Mucosa of gallbladder (tissue), 1 donor: ENCODE measurements around the gene SARM1. TPM values are rescaled to one million over a fixed set of nuclear protein-coding genes. Genes with fewer than 3 reads are reported as not detected.

Experiments used
- DNase-seq: peaks from one replicate; pipeline ENCODE4 v3.0.0-alpha.2; 2020; ENCODE audit warnings: low spot score
- total RNA-seq: library from RNA; stranded (reverse); gene quantifications from one replicate; pipeline ENCODE4 v1.2.1, GENCODE V29; 2021
- donor health status: DM: no; HTN: no; CAD: no.

SARM1 gene
- total RNA-seq, 1 donor from 2014 or later: 27.8 TPM

GRCh38 chr17:28341516-28341915, 30.0 kb upstream of the SARM1 start:
- no peak for DNase-seq

GRCh38 chr17:28342313-28342712, 29.2 kb upstream of the SARM1 start:
- DNase-seq: no peak

GRCh38 chr17:28343491-28343932, 28.0 kb upstream of the SARM1 start:
- DNase-seq: no peak

GRCh38 chr17:28344011-28344410, 27.5 kb upstream of the SARM1 start:
- no peak for DNase-seq

GRCh38 chr17:28344435-28344901, 27.0 kb upstream of the SARM1 start:
- DNase-seq: no peak

- no peak for DNase-seq
These were observed 25.9 kb upstream of the SARM1 start for GRCh38 chr17:28345419-28346198.

- no peak for DNase-seq
These were observed 25.3 kb upstream of the SARM1 start for GRCh38 chr17:28346199-28346580.

GRCh38 chr17:28346746-28347246, 24.7 kb upstream of the SARM1 start:
- DNase-seq: peak; percentile 36

- peak; percentile 44 for DNase-seq
These were observed 24.1 kb upstream of the SARM1 start for GRCh38 chr17:28347261-28347891.

GRCh38 chr17:28348979-28349378, 22.5 kb upstream of the SARM1 start:
- no peak for DNase-seq

- no peak for DNase-seq
These were observed 21.2 kb upstream of the SARM1 start for GRCh38 chr17:28350271-28350670.

GRCh38 chr17:28357061-28357900, 14.2 kb upstream of the SARM1 start, which contains the start of gene POLDIP2:
Gene POLDIP2, minus strand, starts transcription at chr17:28357527. Its CDS starts 79 bp downstream, at chr17:28357448.
- peak; percentile 97 for DNase-seq

- DNase-seq: no peak
These were observed 13.6 kb upstream of the SARM1 start for GRCh38 chr17:28357901-28358197.

- no peak for DNase-seq
These were observed 8.3 kb upstream of the SARM1 start for GRCh38 chr17:28363186-28363585.

GRCh38 chr17:28363776-28364650, 7.5 kb upstream of the SARM1 start:
- DNase-seq: no peak

- DNase-seq: no peak
These were observed 6.7 kb upstream of the SARM1 start, which contains the start of gene SEBOX for GRCh38 chr17:28364665-28365363. Gene SEBOX, minus strand, starts transcription at chr17:28365199. Its CDS starts 48 bp downstream, at chr17:28365151.

- DNase-seq: no peak
These were observed 6.0 kb upstream of the SARM1 start for GRCh38 chr17:28365487-28365886.

GRCh38 chr17:28366605-28367004, 4.9 kb upstream of the SARM1 start:
- DNase-seq: no peak

GRCh38 chr17:28367641-28368305, 3.7 kb upstream of the SARM1 start:
- DNase-seq: no peak

GRCh38 chr17:28368306-28368831, 3.1 kb upstream of the SARM1 start:
- no peak for DNase-seq
